Renal cortex interstitium (tissue), 11 donors: ENCODE data around the gene HMCN1. TPM values are rescaled to one million over a fixed set of nuclear protein-coding genes. Genes with fewer than 3 reads are reported as not detected.

ENCODE experiments used
- DNase-seq, 11 donors: peaks; one replicate each; pipeline ENCODE4 v3.0.0-alpha.2; 2013; ENCODE audit warnings: low read depth in 9 of 11, low spot score in 4 of 11; ENCODE audit errors: extremely low read depth in 1 of 11
- polyA plus RNA-seq, 3 donors: library from polyadenylated mRNA; unstranded; fragments of 120-200 nt; gene quantifications; one replicate each; pipeline ENCODE4 v1.2.1, GENCODE V29; 2013; ENCODE audit not compliant: insufficient read length in 3 of 3

HMCN1 gene
- polyA plus RNA-seq, 3 donors, result 41.2 to 67.3 (median 60.3) TPM

DNA sequence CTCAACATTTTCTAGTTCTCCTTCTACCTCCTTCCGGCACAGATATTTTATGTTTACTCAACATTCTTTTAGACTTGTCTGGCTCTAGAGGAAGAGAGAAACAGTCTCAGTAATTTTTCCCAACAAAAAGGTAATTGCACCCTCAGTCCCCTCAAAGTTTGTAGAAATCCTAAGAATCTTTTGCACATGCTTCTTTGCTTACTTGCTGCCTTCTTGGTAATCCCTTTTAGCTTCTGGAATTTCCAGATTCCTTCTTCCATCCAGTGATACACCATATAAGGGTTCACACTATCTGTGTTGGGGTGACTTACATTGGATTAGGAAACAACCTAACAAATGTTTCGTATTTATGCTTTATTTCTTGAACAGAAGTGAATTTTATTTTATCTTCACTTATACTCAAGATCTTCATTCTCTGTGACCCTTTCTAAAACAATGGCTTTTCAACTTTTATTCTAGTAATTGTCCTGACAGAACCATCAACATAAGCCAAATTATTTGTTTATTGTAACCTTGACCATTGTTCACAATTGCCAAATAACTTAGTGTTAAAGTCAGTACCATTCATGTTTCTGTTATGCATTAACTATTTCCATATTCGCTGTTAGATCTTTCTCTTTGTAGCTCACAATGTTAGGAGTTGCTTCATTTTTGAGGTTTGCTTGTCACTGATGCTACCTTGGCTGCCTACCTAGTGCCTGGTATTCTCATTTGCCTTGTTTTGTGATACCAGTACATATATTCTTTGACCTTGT, 238.1 kb downstream of the HMCN1 start:
- no peak for DNase-seq

DNA sequence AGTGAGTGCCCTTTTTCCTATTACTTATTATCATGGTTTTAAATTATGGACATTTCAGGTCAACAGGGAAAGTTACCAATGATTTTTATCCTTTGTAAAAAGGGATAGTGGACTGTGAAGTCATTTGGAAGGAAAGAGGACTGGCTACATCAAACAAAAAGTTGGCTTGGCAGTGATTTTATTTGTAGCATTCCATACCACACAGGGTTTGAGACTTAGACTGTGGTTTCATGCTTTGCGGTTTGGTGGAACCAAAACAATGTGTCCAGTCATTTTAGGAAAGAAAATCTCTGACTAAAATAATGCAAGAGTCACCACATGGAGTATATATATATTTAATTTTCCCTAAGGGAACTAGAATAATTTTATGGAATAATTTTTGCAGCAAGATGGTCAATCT, 239.5 kb downstream of the HMCN1 start:
- DNase-seq, result no peak

DNA sequence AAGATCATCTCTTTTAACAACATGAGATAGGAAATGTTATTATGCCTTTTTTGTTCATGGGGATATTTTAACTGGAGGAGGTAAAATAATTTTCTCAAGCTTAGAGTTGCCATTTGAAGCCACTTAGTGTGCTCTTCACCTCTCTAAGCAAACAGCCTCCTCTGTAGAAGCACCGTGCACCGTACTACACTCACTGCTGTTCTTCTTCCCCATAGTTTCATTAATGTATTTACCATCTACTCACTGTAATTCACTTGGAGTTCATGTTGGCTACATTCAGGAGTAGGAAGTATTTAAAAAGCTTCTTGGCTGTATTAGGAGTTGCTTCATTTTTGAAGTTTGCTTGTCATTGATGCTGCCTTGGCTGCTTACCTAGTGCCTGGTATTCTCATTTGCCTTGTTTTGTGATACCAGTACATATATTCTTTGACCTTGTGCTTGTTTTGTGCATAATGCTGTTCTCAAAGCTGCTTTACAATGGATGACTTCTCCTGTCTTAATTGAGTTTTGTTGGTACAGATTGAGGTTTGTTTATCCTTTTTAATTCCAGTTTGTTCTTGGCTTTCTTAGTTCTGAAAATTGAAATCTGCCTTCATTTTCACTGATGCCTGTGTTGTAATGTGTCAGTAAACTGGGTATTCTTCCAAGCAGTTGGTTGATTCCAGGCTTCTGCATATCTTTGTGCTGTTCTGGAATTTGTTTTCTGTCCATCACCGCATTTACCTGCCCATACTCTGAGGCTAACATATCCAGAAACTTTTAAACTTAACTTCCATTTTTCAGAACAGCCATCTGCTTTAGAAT, 240.4 kb downstream of the HMCN1 start:
- DNase-seq, result no peak

DNA sequence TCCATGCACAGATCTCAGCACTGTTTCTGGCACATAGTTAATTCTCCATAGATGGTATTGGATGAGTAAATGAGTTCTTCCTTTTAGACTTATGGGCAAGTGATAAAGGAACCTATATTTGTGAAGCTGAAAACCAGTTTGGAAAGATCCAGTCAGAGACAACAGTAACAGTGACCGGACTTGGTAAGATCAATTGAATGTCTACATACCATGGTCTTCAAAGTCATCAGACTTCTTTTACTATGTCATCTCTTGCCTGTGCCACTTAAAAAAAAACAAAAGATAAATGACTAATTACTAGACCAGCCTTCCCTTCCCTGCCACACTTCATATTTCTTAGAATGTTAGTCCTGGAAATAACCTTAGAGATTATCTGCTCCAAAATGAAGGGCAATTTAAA, 246.7 kb downstream of the HMCN1 start:
- DNase-seq, result no peak

DNA sequence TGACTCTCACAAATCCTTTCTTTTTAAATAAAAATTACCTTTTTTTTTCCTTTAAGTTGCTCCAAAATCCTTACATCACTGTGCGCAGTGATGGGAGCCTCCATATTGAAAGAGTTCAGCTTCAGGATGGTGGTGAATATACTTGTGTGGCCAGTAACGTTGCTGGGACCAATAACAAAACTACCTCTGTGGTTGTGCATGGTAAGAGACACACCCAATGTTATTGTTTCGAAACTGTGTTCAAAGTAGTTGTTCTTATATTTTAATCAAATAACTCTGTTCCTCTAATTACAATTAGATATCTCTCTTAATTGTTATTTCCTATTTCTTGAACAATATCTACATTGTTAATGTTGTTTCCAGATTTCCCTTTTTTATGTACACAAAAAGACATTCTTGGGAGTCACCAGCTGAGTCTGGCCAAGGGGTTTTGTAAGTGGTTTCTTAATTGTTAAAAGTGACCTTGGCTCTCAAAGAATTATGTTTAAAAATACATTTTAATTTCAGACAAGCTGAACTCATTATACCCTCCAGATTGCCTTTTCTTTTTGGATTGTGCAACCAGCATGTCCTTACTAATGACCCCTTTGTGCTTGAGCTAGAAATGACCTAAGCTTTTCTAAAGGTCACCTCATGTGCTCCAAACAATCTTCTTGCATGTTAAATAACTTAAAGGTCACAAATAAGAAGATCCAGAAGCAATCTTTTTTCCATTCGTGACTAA, 250.1 kb downstream of the HMCN1 start:
- DNase-seq, result no peak

DNA sequence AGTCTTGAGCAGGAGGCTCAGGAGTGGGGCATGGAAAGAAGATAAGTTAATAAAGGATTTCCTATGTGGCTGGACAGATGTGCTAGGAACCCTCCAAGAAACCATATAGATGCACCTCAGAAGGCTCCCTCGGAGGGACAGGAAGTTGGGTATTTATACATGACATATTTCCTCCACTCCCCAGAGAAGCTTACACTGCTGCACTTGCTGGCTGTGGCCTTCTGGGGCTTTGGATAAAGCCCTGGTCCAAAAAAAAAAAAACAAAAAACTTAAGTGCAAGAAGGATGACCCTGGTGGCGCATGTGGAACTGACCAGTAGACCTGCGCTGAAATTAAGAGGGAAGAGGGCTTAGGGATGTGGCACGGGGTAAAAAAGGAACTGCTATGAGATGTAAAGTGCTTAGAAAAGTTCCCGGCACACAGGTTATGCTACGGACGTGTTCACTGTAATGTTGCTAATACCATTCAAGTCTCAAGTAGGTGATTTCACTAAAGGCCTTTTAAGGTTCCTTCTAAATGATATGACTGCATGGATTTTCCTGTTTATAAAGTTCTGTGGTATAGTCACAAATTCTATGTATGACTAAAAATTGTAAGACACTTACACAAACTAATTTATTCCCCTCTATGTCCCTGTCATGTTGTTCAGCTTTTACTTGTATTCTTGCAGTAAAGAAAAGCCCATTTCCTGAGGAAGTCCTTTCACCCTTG, 253.6 kb downstream of the HMCN1 start:
- DNase-seq, result no peak

DNA sequence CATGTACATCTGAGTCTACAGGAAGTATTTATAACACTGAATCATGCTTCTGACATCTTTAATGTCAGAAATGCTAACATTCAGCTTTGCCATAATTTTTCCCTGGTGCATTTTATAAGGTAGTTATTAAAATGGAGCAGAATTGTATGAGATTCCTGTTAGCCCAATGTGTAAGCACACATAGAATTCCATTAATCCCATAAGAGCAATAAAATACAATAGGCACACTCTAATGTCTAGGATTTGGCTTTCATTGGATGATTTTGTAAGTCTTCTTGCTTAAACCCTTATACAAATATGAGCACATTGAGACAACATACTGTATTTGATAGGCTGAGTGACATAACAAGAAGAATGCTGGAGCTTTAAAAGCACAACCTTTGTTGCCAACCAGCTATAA, 256.4 kb downstream of the HMCN1 start:
- no peak for DNase-seq

DNA sequence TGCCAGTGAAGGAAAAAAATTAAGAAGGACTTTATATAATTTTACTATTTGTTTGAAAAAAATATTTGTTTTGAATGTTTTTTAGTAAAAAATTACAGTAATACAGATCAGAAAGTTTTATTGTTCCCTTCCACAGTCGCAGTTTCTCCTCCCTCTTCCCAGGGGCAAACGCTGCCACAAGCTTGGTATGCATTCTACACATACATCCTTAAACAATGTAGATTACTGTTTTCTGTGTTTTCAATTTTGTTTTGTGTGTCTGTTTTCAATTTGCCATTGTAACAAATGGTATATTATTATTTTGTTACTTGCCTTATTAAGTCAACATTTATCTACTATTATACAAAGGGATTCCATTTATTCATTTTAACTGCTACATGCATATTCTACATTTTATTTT, 257.1 kb downstream of the HMCN1 start:
- no peak for DNase-seq

DNA sequence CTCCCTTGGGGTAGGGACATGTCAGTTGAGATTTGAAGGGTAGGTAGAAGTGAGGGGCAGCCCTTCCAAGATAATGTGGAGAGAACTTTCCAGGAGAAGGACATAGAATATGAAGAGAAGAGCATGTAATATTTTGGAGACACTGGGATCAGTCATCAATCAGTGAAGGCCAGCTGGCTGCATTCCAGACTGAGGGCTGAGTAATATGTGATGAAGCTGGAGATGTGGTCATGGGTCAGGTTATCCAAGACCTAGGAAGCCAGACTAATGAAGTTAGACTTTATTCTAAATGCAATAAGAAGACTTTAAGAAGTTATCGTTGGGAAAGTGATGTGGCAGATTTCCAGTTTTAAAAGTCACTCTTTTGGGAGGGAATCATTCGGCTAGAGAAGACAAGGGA, 262.0 kb downstream of the HMCN1 start:
- no peak for DNase-seq

DNA sequence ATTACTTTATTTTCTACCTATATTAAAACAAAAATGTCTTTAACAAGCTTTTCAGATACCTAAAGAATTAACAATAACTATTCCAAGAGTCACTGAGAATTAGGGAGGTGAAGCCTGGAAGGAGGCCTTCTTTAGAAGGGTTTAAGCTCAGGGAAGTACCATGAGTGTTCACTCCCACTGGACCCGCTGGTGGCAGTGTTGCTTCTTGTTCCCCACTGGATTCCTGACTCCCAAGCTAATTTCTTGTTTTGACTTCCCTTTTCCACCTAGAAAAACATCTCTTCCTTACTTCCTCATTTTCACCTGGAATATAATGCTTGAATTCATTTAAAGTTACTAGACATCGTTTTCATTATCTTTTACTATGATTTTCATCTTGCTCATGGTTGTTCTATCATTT, 264.2 kb downstream of the HMCN1 start:
- DNase-seq, result no peak

DNA sequence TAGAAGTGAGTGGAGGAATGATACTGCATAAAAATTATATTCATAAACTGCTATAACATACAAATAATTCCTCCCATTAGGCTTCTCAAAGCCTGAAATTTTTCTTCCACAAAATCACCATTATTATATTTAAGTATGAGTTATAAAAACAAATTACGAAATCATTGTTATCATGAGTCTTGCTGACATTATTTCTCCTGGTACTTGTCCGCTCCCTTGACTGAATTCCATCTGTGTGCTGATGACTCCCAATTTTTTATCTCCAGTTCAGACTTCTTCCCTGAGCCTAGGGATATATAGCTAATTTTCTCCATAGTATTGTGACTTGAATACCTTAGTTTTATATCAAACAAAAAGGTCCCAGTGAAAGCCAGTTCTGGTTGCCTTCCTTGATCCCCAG, 268.2 kb downstream of the HMCN1 start:
- DNase-seq, result no peak

DNA sequence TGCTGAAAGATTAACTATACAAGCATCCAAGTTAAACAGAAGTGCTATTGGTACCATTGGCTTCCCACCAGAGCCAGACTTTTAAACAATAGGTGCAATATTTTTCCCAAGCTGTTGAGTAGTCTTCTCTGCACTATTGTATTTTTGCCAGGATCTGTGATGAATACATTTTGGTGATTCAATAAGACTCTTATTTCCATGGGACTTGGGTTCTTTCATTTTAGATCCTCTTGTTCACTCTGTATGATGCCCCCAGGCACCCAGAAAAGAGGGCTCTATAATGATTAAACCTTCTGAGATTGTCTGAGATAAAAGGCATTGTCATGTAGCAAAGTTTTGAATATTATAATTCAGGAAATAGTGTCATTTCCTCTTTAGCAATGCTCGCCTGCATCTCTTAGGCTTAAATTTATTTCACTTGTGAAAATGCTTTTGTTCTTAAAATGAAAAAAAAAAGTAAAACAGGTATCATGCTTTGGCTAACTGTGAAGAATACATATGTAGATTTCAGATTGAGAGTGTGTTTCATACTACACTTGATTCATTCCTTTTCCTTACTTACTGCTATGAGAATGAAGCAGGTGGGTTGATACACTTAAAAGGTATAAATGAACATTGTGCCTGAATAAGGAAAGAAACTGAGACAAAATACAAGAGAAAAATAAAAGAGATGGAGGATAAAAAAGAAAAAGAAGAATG, 275.0 kb downstream of the HMCN1 start:
- DNase-seq, result no peak

DNA sequence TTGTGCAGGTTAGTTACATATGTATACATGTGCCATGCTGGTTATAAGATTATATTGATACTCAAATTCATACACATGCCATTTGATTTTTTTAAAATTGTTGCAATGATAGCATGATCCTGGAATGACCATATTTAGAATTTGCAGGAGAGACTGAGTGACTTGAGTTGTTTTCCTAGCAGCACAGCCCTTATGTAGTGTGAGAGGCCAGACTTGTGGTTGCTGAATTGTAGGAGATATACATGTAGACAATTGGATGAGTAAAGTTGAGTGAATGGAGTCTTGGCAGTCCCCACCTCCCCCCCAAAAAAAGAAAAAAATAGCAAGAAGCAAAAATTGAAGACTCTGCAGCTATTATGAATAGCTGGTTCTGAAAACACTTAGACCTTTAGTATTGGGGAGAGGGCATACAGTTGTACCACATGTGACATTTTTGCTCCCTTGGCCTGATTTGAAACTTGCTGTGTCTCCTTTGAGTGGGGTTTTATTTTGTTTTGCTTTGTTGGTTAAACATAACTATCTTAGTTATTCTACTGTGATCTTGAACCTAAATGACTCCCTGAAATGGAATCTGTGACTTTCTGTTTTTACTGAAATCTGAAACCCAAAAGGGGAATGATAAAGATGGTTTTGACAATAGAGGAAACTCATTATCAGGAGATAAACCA, 280.3 kb downstream of the HMCN1 start:
- DNase-seq, result no peak

DNA sequence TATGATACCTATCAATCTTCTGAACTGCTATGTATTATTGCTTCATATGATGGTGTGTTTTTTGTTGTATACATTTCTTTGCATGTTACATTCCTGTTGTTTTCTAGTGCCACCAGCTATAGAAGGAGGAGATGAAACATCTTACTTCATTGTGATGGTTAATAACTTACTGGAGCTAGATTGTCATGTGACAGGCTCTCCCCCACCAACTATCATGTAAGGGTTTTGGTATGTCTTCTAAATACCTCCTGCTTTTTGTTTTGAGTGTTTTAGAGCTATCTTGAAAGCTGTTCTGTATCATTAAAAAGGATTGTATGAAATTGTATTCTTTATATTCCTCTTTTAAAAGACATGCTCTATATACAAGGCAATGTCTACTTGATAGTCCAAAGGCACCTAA, 282.7 kb downstream of the HMCN1 start:
- no peak for DNase-seq

DNA sequence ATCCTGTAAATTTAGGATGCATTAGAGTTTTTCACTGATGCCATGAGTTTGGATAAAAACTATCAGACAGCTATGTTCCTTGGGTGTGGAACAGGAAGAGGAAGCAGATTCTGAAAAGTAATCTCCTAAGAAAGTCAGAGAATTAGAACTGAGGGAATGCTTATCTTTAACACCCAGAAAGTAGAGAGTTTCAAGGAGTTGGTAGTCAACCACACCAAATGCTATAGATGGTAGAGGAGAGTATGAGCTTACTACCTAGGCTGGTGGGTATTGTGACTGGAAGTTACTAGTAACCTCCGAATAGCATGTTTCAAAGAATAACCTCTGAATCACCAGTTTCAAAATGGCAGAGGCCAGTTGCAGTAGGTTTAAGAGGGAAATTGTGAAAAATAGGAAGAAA, 288.0 kb downstream of the HMCN1 start:
- DNase-seq, result no peak

DNA sequence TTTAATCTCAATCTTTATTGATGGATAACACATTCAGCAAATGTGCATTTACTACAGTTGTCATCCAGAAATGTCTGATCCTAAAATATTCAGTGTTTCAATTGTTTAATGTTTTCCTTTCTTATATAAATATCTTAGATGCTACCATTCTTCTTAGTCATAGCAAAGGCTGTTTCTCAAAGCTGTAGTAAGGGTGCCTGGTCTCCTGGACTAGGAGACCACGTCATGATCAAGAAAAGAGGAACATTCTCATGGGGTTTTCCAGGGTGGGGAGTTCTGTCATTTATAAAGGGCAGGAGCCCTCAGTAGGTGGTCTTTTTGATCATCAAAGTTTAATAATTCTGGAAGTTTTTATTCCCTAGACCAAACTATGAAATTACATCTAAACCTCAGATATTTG, 292.8 kb downstream of the HMCN1 start:
- no peak for DNase-seq

DNA sequence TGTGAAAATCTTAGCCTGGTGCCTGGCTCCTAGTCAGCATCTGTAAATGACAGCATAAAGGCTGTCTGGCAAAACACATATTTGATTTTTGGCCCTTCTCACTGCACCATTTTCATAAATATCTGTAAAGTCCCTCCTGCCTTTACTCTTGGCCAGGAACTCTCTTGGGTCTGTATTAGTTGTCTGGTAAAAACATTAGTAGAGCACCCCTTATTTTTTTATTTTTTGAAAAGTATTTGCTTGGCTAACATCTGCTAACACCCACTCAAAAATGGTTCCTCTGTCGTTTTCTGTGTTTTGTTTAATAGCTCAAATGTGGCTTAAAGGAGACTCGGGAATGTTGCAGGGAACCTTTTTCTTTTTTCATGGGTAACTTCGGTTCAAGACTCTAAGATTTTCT, 293.4 kb downstream of the HMCN1 start:
- DNase-seq, result no peak

DNA sequence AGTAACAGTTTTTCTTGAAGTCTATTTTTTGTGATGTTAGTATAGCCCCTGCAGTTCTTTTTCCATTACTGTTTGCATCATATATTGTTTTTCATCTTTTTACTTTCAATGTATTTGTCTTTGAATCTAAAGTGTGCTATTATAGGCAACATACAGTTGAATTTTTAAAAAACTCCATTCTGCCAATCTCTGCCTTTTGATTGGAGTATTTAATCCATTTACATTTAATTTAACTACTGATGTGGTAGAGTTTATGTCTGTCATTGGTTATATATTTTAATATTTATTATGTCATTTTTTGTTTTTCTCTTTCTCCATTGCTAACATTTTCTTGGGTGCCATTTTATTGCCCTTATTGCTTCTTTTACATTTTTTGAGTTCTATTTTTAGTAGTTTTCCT, 296.3 kb downstream of the HMCN1 start:
- DNase-seq, result no peak
